ENCODE results near the gene SYAP1.

- TF ChIP-seq CTCF (IDR thresholded peaks at IDR 0.05) = no peak
- no peak for TF ChIP-seq POLR2A (IDR thresholded peaks at IDR 0.05)
These were observed 25.7 kb downstream of the SYAP1 start for GRCh38 chrX:16745102-16745501.

Data from Peyer's patch (tissue), 4 donors.